GM10847 (cell line): ENCODE data around the gene ARIH1.

Source experiments
- POLR2A ChIP-seq: IDR thresholded peaks from 2 replicates; pipeline ENCODE4 v1.6.1; 2011; ENCODE audit not compliant: insufficient read length; ENCODE audit errors: extremely low read depth

Gene ARIH1

GRCh38 chr15:72509484-72509883, 35.4 kb downstream of the ARIH1 start:
- no peak for TF ChIP-seq POLR2A

DNA sequence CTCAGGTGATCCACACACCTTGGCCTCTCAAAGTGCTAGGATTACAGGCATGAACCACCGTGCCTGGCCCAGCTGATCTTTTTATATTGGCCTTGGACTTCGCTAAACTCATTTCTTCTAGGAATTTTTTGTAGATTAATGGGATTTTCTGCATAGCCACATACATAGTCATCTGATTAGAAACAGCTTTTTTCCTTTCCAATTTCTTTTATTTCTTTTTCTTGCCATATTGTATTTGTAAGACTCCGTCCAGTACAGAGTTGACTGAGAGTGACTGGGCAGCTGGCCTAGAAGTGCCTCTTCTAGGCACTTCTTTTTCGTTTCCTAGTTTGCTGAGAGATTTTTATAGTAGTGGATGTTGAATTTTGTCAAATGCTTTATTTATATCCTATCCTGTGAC, 37.4 kb downstream of the ARIH1 start:
- TF ChIP-seq POLR2A = no peak

DNA sequence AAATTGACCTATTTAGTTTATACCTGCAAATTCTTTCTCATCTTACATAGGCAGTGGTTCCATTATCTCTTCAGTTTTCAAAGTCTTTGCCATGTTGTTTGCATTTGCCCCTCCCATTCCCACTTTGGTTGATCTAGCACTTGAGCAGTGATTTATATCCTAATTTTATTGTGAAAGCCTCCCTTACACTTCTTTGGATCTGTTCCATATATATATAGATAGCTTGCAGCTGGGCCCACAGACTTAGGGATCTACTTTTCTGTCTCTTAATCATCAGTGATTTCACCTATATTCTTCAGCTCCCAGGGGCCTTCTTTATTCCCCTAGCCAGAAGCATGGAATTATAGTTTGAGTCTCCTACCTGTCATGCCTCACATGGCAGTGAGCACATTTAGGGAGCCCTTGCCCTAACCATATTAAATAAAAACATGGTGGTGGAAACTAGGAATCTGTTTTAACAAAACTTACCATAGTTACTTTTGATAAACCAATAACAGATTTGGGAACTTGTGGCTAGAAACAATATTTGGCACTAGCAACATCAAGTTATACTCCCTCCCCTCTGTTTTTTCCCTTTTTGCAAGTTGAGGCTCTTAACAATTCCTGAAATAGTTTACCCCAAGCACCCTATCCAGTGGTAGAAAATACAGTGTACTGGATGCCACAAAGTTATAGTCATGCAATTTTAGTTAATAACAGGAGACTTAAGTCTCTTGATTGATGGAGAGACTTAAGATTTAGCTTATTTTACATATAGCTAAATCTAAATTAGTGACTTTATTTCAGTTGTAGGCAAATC, 41.7 kb downstream of the ARIH1 start:
- no peak for TF ChIP-seq POLR2A

GRCh38 chr15:72516777-72517176, 42.6 kb downstream of the ARIH1 start:
- no peak for TF ChIP-seq POLR2A

GRCh38 chr15:72521682-72522081, 47.6 kb downstream of the ARIH1 start:
- no peak for TF ChIP-seq POLR2A

DNA sequence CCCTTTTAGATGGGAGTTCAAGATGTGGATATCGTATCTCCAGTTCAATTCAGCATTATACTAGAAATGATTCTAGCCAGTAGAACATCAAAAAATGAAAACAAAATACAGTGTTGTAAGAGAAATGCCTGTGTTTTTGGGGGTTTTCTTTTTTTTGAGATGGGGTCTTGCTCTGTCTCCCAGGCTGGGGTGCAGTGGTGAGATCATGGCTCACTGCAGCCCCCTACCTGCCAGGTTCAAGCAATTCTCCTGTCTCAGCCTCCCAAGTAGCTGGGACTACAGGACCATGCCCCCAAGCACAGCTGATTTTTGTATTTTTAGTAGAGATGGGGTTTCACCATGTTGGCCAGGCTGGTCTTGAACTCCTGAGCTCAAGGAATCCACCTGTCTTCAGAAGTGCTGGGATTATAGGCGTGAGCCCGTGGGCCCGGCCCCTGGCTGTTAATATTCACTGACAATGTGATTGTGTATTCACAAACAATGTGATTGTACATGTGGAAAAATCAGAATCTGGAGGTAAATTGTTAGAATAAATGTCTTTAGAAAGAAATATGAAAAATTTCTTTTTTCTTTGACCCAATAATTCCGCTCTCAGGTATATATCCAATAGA, 59.0 kb downstream of the ARIH1 start:
- no peak for TF ChIP-seq POLR2A

DNA sequence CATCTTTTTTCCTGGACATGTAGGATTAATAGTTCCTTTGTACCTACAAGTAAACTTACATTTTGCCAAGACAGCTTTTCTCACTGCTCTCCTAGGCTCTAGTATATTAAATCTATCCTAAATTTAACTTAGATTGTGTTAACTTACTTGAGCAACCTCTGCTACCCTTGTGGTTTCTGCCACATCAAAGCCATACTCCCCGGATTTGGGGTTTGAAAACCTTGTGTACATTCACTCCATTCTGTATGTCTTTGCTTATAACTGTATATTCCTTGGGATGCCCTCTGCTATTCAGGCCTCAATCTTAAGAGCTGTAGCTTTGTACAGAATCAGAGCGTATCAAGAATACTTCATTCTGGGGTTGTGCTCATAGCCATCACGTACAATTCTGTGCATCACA, 60.4 kb downstream of the ARIH1 start:
- TF ChIP-seq POLR2A = no peak

- TF ChIP-seq POLR2A = no peak
Observed at GRCh38 chr15:72535911-72536310, 61.8 kb downstream of the ARIH1 start.

- TF ChIP-seq POLR2A = no peak
Observed at GRCh38 chr15:72536506-72536905, 62.4 kb downstream of the ARIH1 start.

DNA sequence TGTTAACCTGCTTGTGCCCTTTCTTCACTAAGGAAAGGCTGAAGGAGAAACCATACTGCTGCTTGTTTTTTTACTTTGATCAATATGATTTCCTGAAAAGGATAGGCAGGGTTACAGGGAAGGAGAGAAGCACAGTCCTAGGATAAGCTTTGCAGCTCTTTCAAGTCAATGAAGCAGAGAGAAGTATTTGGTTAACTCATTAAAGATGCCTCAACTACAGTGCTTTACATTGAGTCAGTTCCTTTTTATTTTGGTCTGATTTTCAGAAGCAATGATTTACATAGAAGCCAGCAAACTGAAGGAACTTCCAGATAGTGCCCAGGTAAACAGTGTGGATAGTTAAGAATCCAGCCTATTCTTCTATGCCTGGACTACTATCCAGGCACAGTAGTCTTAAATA, 64.8 kb downstream of the ARIH1 start:
- no peak for TF ChIP-seq POLR2A

DNA sequence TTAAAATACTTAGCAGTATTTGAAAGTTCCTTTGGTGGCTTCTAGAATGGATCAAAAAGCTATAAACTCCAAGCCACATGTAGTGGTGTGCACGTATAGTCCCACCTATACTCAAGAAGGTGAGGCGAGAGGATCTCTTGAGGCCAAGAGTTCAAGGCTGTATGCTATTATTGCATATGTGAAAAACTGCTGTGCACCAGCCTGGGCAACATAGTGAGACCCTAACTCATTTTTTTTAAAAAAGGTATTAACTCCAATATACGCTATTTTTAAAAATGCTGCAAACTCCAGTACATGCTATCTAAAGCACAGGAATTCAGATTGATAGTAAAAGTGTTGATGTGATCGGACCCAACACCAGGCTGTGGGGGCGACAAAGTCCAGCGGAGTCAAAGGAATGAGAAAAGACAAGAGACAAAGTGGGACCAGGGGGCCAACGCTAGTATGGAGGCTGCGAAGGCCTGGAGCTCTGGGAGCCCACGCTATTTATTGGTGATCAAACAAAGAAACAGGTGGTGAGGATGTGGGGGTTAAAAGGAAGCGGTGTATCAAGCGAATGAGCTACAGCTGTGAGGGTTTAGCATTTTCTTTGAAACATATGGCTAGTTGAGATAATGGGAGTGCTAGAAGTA, 66.6 kb downstream of the ARIH1 start:
- no peak for TF ChIP-seq POLR2A

- TF ChIP-seq POLR2A = no peak
Observed at GRCh38 chr15:72541674-72542073, 67.5 kb downstream of the ARIH1 start.

DNA sequence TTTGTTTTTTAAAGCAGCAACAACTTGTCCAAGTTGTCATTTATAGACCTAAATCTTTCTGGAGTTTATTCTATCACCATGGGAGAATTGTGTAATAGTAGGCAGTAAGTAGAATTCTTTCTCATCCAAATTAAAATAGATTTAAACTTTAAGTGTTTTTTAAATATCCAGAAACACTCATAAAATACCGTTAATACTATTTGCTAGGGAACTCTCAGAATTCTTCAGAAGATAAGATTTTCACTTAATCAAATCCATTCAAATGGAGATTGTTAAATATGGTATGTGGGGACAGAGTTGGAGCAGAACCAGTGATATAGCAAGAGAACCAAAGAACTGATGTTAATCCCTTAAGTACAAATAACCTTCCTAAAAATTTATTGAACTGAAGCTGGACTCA, 71.0 kb downstream of the ARIH1 start:
- no peak for TF ChIP-seq POLR2A

DNA sequence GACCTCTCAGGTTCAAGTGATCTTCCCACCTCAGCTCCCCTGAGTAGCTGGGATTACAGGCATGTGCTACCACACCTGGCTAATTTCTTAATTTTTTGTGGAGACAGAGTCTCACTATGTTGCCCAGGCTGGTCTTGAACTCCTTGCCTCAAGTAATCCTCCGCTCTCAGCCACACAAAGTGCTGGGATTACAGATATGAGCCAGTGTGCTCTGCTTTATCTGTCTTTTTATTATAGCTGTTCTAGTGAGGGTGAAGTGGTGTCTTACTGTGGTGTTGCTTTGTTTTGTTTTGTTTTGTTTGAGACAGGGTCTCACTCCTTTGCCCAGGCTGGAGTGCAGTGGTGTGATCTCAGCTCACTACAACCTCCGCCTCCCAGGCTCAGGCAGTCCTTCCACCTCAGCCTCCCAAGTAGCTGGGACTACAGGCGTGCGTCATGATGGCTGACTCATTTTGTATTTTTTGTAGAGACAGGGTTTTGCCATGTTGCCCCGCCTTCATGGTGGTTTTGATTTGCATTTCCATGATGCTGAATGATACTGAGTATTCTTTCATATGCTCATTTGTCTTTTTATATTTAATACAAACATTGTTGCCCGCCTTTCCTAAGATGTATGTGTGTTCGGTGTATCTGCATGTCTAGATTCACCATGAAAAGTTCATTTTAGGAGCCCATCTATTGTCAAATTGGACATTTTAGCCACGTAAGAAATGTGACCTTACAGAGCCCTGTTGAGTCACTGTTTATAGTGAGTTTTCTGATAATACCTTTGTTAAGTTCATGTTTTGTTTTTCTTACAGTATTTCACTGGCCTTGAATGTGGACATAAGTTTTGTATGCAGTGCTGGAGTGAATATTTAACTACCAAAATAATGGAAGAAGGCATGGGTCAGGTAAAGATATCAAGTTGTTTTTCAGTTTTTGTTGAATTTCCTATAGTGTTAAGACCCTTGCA, 80.6 kb downstream of the ARIH1 start:
- no peak for TF ChIP-seq POLR2A

DNA sequence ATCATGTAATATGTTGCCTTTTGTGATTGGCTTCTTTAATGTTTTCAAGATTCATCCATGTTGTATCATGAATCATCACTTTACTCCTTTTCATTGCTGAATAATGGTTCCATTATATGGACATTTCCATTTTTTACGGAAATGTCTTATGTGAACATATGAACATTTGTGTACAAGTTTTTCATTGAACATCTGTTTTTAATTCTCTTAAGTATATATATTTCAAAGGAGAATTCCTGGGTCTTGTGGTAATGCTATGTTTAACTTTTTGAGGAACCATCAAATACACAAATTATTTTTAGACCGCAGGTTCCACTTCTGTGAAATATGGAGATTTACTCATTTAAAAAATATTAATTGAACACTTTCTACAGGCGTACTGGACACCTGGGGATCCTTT, 85.7 kb downstream of the ARIH1 start:
- no peak for TF ChIP-seq POLR2A
